GM23338 (cell line): ENCODE results near the gene BCL2L13. TPM values are rescaled to one million over a fixed set of nuclear protein-coding genes. Genes with fewer than 3 reads are reported as not detected.

ENCODE experiments used
- ATAC-seq: fragments of 200-7000 bp; cut with Tn5 transposase; 3 replicates; pipeline ENCODE4 v1.9.1; 2020
- DNase-seq: peaks from one replicate; pipeline ENCODE4 v3.0.0-alpha.2; 2015; ENCODE audit warnings: low spot score
- H2AFZ ChIP-seq: fragments of 200-600 bp; sonication (generic); 2 replicates; pipeline ENCODE4 v1.8.0; 2016; ENCODE audit warnings: antibody characterized with exemption, mild to moderate bottlenecking, moderate library complexity
- H3F3A ChIP-seq: fragments of 200-600 bp; sonication (generic); replicated peaks from 2 replicates; pipeline ENCODE4 v1.8.0; 2017; ENCODE audit warnings: antibody characterized with exemption, mixed run types, low read depth
- H3K27ac ChIP-seq: fragments of 200-600 bp; sonication (generic); 2 replicates; pipeline ENCODE4 v1.6.1; 2016; ENCODE audit warnings: low read depth
- H3K27me3 ChIP-seq: fragments of 200-600 bp; sonication (generic); 2 replicates; pipeline ENCODE4 v1.8.0; 2016; ENCODE audit warnings: mild to moderate bottlenecking, mixed run types, moderate library complexity; ENCODE audit not compliant: insufficient read depth
- H3K36me3 ChIP-seq: fragments of 200-600 bp; sonication (generic); 2 replicates; pipeline ENCODE4 v1.8.0; 2016; ENCODE audit warnings: mild to moderate bottlenecking; ENCODE audit not compliant: insufficient read depth
- H3K4me1 ChIP-seq: fragments of 200-600 bp; sonication (generic); 2 replicates; pipeline ENCODE4 v1.8.0; 2016; ENCODE audit warnings: mild to moderate bottlenecking, moderate library complexity; ENCODE audit not compliant: insufficient read depth
- H3K4me2 ChIP-seq: fragments of 200-600 bp; sonication (generic); 2 replicates; pipeline ENCODE4 v1.7.1; 2017; ENCODE audit warnings: mixed run types
- H3K4me3 ChIP-seq: fragments of 200-600 bp; sonication (generic); 2 replicates; pipeline ENCODE4 v1.6.1; 2016; ENCODE audit warnings: mixed run types
- H3K79me2 ChIP-seq: fragments of 200-600 bp; sonication (generic); replicated peaks from 2 replicates; pipeline ENCODE4 v1.8.0; 2017; ENCODE audit warnings: mild to moderate bottlenecking; ENCODE audit not compliant: insufficient read depth
- H3K9me2 ChIP-seq: fragments of 200-600 bp; sonication (generic); 2 replicates; pipeline ENCODE4 v1.8.0; 2017; ENCODE audit not compliant: insufficient read depth
- H4K20me1 ChIP-seq: fragments of 200-600 bp; sonication (generic); replicated peaks from 2 replicates; pipeline ENCODE4 v1.8.0; 2017; ENCODE audit warnings: mild to moderate bottlenecking; ENCODE audit not compliant: insufficient read depth
- H3K27ac Mint-ChIP-seq: 2 replicates; pipeline ENCODE4 v1.8.0; 2020; ENCODE audit warnings: inconsistent platforms, mild to moderate bottlenecking, moderate library complexity, mixed read lengths
- H3K27me3 Mint-ChIP-seq: 3 replicates; pipeline ENCODE4 v1.8.0; 2022; ENCODE audit warnings: low read depth, mild to moderate bottlenecking, moderate library complexity, mixed read lengths, inconsistent platforms; ENCODE audit not compliant: insufficient read depth, poor library complexity
- H3K36me3 Mint-ChIP-seq: 3 replicates; pipeline ENCODE4 v1.8.0; 2021; ENCODE audit warnings: low read depth, mild to moderate bottlenecking, inconsistent platforms, moderate library complexity, mixed read lengths
- H3K4me1 Mint-ChIP-seq: 3 replicates; pipeline ENCODE4 v1.8.0; 2020; ENCODE audit warnings: mild to moderate bottlenecking, inconsistent platforms, mixed read lengths
- H3K4me3 Mint-ChIP-seq: 3 replicates; pipeline ENCODE4 v1.8.0; 2021; ENCODE audit warnings: moderate library complexity, mild to moderate bottlenecking, inconsistent platforms, mixed read lengths
- H3K9me3 Mint-ChIP-seq: 3 replicates; pipeline ENCODE4 v1.8.0; 2020; ENCODE audit warnings: moderate library complexity, mild to moderate bottlenecking, inconsistent platforms, mixed read lengths
- CREB1 ChIP-seq: fragments of 250-450 bp; sonication (Bioruptor Pico); IDR thresholded peaks from 2 replicates; pipeline ENCODE4 v1.5.0; 2020; ENCODE audit warnings: low read depth, mild to moderate bottlenecking, moderate library complexity
- CTCF ChIP-seq, 2 experiments: fragments of 200-600 bp in 1 of 2; sonication (generic) in 1 of 2; conservative IDR thresholded peaks; 2 replicates each; pipeline versions ENCODE4 v1.5.1 to v1.6.1; 2016 to 2017; ENCODE audit warnings: antibody characterized with exemption in 2 of 2, low read depth in 2 of 2, mild to moderate bottlenecking in 2 of 2, moderate library complexity in 1 of 2
- ETS1 ChIP-seq: IDR thresholded peaks from 2 replicates; pipeline ENCODE4 v1.6.1; 2016; ENCODE audit warnings: antibody characterized with exemption
- EZH2phosphoT487 ChIP-seq: fragments of 200-600 bp; sonication (generic); IDR thresholded peaks from one replicate; pipeline ENCODE4 v1.8.1; 2018; ENCODE audit warnings: antibody characterized with exemption; ENCODE audit not compliant: unreplicated experiment
- JUNB ChIP-seq: IDR thresholded peaks from one replicate; pipeline ENCODE4 v1.6.1; 2016; ENCODE audit warnings: antibody characterized with exemption; ENCODE audit not compliant: unreplicated experiment
- NANOG ChIP-seq: IDR thresholded peaks from 2 replicates; pipeline ENCODE4 v1.6.1; 2016; ENCODE audit warnings: antibody characterized with exemption, borderline replicate concordance
- POLR2AphosphoS5 ChIP-seq: IDR thresholded peaks from 2 replicates; pipeline ENCODE4 v1.6.1; 2016; ENCODE audit warnings: antibody characterized with exemption, low read depth
- ZNF114 ChIP-seq: fragments of 250-450 bp; sonication (Bioruptor Pico); IDR thresholded peaks from 2 replicates; pipeline ENCODE4 v1.5.0; 2020; ENCODE audit warnings: mild to moderate bottlenecking, moderate library complexity
- ZNF331 ChIP-seq: fragments of 250-450 bp; sonication (Bioruptor Pico); IDR thresholded peaks from 2 replicates; pipeline ENCODE4 v1.5.0; 2020; ENCODE audit warnings: low read depth, mild to moderate bottlenecking, moderate library complexity
- ZNF462 ChIP-seq: fragments of 250-450 bp; sonication (Bioruptor Pico); IDR thresholded peaks from 2 replicates; pipeline ENCODE4 v1.5.0; 2020; ENCODE audit warnings: mild to moderate bottlenecking, moderate library complexity
- polyA plus RNA-seq: library from polyadenylated mRNA; unstranded; fragments of >200 nt; fragmentation: Nextera tagmentation; extraction: Ambion mirVana; gene quantifications from 2 replicates; pipeline ENCODE4 v1.2.1, GENCODE V29; 2016
- total RNA-seq: library from RNA; depleted of rRNA; stranded (reverse); fragments of >200 nt; shearing (Covaris generic); gene quantifications from 2 replicates; pipeline ENCODE4 v1.2.3, GENCODE V29; 2014

The BCL2L13 gene
- total and polyA plus RNA-seq, 2 experiments from 2014 or later = 22.4 to 32.3 TPM

- Histone ChIP-seq H2AFZ (no peak overlapping the region), H3F3A (no peaks in the 10 kb centered on the region), H3K27me3 (no peaks in the 10 kb centered on the region), H3K27ac (no peak overlapping the region), H4K20me1 (no peaks in the 10 kb centered on the region), H3K4me3 (no peak overlapping the region), H3K4me1 (no peaks in the 10 kb centered on the region), H3K4me2 (no peak overlapping the region), H3K36me3 (no peaks in the 10 kb centered on the region), H3K79me2 (no peaks in the 10 kb centered on the region), H3K9me2 (no peaks in the 10 kb centered on the region)
- DNase-seq (no peak), ATAC-seq (no peak)
- Mint-ChIP-seq H3K4me3 (no peak overlapping the region), H3K9me3 (no peaks in the 10 kb centered on the region), H3K27ac (no peak overlapping the region), H3K36me3 (peaks cover 7% of the 10 kb centered on the region; the same call in 2 of the 3 replicates), H3K4me1 (peaks cover 11% of the 10 kb centered on the region; the same call in 2 of the 3 replicates), H3K27me3 (peaks cover 2% of the 10 kb centered on the region)
- TF ChIP-seq ZNF114 (CRISPR knock-in tag) = no peak
Measured at GRCh38 chr22:17710023-17710422, 71.5 kb downstream of the BCL2L13 start.

DNA sequence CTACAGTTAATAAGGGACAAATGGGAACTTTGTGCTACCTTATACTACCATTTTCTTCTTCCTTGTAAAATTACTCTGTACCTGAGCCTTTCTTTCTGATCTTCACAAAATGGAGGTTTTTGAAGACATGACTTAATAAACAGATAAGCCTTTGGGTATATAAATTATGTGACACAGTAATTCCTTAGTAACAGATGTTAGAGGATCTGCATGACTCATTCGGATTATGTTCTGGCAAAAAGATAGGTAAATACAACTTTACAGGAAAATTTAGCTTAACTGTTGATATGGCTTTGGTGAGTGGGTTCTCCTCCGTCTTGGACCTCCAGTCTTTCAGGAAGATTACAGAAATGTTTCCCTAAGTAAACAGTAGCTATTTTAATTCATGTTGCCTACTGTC is 73.9 kb downstream of the BCL2L13 start:
- Histone ChIP-seq H3K79me2 (no peaks in the 10 kb centered on the region), H3K9me2 (no peaks in the 10 kb centered on the region), H3K27ac (no peak overlapping the region), H4K20me1 (no peaks in the 10 kb centered on the region), H3K4me3 (no peak overlapping the region), H3K36me3 (no peaks in the 10 kb centered on the region), H2AFZ (no peak overlapping the region), H3K27me3 (no peaks in the 10 kb centered on the region), H3K4me1 (no peaks in the 10 kb centered on the region), H3F3A (no peaks in the 10 kb centered on the region), H3K4me2 (no peak overlapping the region)
- no peak overlapping the region; the same call in 1 of the 2 replicates for H3K27ac Mint-ChIP-seq
- H3K4me3 Mint-ChIP-seq = no peak overlapping the region
- no peaks in the 10 kb centered on the region for H3K9me3 Mint-ChIP-seq
- H3K4me1 Mint-ChIP-seq = peaks cover 3% of the 10 kb centered on the region; the same call in 2 of the 3 replicates
- DNase-seq (no peak), ATAC-seq (no peak)
- peaks cover 4% of the 10 kb centered on the region for H3K27me3 Mint-ChIP-seq
- TF ChIP-seq JUNB (no peak), ETS1 (no peak), CTCF (conservative IDR thresholded peaks at IDR 0.05; ENCODE audit: low read depth in 2 of 2) (no peak), CREB1 (CRISPR knock-in tag) (no peak), POLR2AphosphoS5 (no peak), ZNF114 (CRISPR knock-in tag) (no peak), NANOG (no peak), ZNF462 (CRISPR knock-in tag) (no peak), ZNF331 (CRISPR knock-in tag) (no peak), EZH2phosphoT487 (no peak)
- H3K36me3 Mint-ChIP-seq = peaks cover 3% of the 10 kb centered on the region; the same call in 2 of the 3 replicates
